Tibial nerve (tissue), 4 donors: ENCODE results near the gene WWTR1.
A peak's percentile ranks its signal among the peaks of the same experiment; 100 is the strongest.

Experiments
- EP300 ChIP-seq, 2 donors: sonication (generic); formaldehyde crosslinking; IDR thresholded peaks; one replicate each; pipeline ENCODE4 v1.6.1; 2017; ENCODE audit warnings: antibody characterized with exemption in 2 of 2, mild to moderate bottlenecking in 1 of 2
- POLR2A ChIP-seq, 2 donors: fragments of 450-650 bp; IDR thresholded peaks; one replicate each; pipeline ENCODE4 v1.6.1; 2017; ENCODE audit warnings: antibody characterized with exemption in 2 of 2, mild to moderate bottlenecking in 2 of 2, moderate library complexity in 2 of 2
- TF ChIP-seq, protein P1 (sequence below), 5 experiments: fragments of 200-600 bp in 3 of 5; fragments of 450-650 bp in 2 of 5; sonication (generic) in 3 of 5; IDR thresholded peaks; one replicate each; pipeline ENCODE4 v1.5.1; 2016 to 2019; ENCODE audit warnings: antibody characterized with exemption in 5 of 5, mild to moderate bottlenecking in 3 of 5, moderate library complexity in 2 of 5

DNA sequence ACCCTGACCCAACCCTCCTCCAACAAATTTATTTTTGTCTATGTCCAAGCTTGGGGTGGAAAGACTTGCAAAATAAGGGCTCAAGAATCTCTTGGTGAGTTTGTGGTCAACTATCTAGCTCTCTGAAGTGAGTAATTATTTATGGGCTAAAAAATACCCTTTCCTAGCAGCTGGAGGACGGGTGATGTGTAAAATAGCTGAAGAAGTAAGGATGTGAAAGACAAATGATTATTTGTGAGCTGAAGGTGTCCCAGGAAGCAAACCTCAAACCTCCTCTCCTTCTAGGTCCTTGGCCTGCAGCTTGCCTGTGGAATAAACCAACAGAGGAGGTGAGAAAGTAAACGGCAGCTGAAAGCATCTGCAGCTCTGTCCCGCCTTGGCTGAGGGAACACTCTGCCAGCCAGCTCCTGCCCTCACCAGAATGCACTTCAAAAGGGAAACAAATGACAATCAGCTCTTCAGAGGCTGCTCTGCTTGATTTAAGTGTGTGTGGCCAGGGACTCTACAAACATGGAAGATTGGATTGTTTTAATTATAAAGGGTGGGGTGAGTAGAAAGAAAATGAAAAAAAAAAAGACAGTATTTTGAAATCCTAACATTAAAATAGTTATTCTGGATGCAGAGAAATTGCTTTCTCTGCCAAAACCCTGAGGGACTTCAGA is 123.0 kb downstream of the WWTR1 start:
- TF ChIP-seq, protein P1, sequence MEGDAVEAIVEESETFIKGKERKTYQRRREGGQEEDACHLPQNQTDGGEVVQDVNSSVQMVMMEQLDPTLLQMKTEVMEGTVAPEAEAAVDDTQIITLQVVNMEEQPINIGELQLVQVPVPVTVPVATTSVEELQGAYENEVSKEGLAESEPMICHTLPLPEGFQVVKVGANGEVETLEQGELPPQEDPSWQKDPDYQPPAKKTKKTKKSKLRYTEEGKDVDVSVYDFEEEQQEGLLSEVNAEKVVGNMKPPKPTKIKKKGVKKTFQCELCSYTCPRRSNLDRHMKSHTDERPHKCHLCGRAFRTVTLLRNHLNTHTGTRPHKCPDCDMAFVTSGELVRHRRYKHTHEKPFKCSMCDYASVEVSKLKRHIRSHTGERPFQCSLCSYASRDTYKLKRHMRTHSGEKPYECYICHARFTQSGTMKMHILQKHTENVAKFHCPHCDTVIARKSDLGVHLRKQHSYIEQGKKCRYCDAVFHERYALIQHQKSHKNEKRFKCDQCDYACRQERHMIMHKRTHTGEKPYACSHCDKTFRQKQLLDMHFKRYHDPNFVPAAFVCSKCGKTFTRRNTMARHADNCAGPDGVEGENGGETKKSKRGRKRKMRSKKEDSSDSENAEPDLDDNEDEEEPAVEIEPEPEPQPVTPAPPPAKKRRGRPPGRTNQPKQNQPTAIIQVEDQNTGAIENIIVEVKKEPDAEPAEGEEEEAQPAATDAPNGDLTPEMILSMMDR (IDR thresholded peaks at IDR 0.05): no peak
- TF ChIP-seq POLR2A (IDR thresholded peaks at IDR 0.05): no peak
- peak in 1 of 2 donors; percentile 24 for TF ChIP-seq EP300 (IDR thresholded peaks at IDR 0.05)
